Esophagus squamous epithelium (tissue), 4 donors: ENCODE results near the gene IL6R.

Experiments used
- POLR2A ChIP-seq, 4 donors: fragments of 450-650 bp; IDR thresholded peaks; one replicate each; pipeline ENCODE4 v1.6.1; 2017; ENCODE audit warnings: antibody characterized with exemption in 4 of 4, mild to moderate bottlenecking in 4 of 4, moderate library complexity in 3 of 4
- TF ChIP-seq, protein P1 (sequence below), 6 experiments: fragments of 450-650 bp in 4 of 6; fragments of 200-600 bp in 2 of 6; sonication (generic) in 2 of 6; IDR thresholded peaks; one replicate each; pipeline ENCODE4 v1.5.1; 2016 to 2019; ENCODE audit warnings: antibody characterized with exemption in 6 of 6, mild to moderate bottlenecking in 4 of 6, moderate library complexity in 4 of 6

DNA sequence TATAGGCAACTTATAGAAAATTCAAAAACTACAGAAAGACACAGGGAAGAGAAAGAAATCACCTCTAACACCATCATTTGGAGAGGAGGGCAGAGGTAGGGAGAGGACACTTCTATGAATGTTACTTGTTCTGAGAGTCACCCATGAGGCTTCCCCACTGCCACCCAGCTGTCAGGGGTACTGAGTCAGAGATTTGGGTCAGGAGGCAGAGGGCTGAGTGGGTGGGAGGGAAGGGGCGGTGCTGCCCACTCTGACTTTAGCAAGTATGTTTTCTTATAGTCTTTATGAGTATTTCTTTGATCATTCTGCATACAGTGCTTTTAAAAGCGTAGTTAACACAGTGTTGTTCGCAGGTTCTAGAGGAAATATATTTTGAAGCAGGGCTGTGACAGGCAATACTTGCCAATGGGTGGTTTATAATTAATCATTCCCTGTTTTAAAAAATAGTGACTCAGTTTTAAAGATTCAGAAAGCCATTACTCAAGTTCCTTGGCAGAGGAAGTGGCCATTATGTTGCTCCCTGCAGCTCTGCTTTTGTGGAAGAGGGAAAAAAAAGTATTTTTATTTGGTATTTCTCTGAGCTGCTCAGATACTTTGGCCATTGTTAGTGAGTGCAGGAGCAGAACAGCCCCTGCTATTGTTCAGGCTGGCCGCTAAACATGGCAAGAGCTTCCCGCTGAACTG lies 18.3 kb downstream of the IL6R start:
- TF ChIP-seq, protein P1, sequence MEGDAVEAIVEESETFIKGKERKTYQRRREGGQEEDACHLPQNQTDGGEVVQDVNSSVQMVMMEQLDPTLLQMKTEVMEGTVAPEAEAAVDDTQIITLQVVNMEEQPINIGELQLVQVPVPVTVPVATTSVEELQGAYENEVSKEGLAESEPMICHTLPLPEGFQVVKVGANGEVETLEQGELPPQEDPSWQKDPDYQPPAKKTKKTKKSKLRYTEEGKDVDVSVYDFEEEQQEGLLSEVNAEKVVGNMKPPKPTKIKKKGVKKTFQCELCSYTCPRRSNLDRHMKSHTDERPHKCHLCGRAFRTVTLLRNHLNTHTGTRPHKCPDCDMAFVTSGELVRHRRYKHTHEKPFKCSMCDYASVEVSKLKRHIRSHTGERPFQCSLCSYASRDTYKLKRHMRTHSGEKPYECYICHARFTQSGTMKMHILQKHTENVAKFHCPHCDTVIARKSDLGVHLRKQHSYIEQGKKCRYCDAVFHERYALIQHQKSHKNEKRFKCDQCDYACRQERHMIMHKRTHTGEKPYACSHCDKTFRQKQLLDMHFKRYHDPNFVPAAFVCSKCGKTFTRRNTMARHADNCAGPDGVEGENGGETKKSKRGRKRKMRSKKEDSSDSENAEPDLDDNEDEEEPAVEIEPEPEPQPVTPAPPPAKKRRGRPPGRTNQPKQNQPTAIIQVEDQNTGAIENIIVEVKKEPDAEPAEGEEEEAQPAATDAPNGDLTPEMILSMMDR (IDR thresholded peaks at IDR 0.05) = no peak
- TF ChIP-seq POLR2A (IDR thresholded peaks at IDR 0.05) = no peak
